Prostate gland (tissue), 2 donors: Measurements from ENCODE around the gene GMDS.

Experiments
- CTCF ChIP-seq, 4 experiments: fragments of 200-600 bp in 2 of 4; fragments of 450-650 bp in 2 of 4; sonication (generic) in 2 of 4; IDR thresholded peaks; 1 replicate in 3 of 4; 2 replicates in 1 of 4; pipeline ENCODE4 v1.5.1; 2016 to 2019; ENCODE audit warnings: antibody characterized with exemption in 4 of 4, mild to moderate bottlenecking in 2 of 4, moderate library complexity in 2 of 4
- POLR2A ChIP-seq: fragments of 450-650 bp; IDR thresholded peaks from one replicate; pipeline ENCODE4 v1.6.1; 2016; ENCODE audit warnings: antibody characterized with exemption, mild to moderate bottlenecking
- POLR2AphosphoS5 ChIP-seq: sonication (generic); formaldehyde crosslinking; IDR thresholded peaks from one replicate; pipeline ENCODE4 v1.6.1; 2017; ENCODE audit warnings: antibody characterized with exemption

GRCh38 chr6:1963596-1963995, 281.8 kb downstream of the GMDS start:
- TF ChIP-seq POLR2AphosphoS5 = no peak
- no peak for TF ChIP-seq POLR2A
- TF ChIP-seq CTCF (IDR thresholded peaks at IDR 0.05) = no peak
